Neural cell (in vitro differentiated cells): ENCODE measurements around the gene CCT5.

Experiments used
- POLR2AphosphoS5 ChIP-seq: IDR thresholded peaks from 2 replicates; pipeline ENCODE4 v1.6.1; 2012
- RAD21 ChIP-seq: fragments of 450-650 bp; conservative IDR thresholded peaks from 2 replicates; pipeline ENCODE4 v1.6.1; 2014; ENCODE audit warnings: antibody characterized with exemption, mild to moderate bottlenecking, moderate library complexity
- TAF1 ChIP-seq: IDR thresholded peaks from 2 replicates; pipeline ENCODE4 v1.6.1; 2012; ENCODE audit warnings: low read depth
- TF ChIP-seq, protein P1 (sequence below): fragments of 450-650 bp; IDR thresholded peaks from 2 replicates; pipeline ENCODE4 v1.5.1; 2014; ENCODE audit warnings: antibody characterized with exemption, mild to moderate bottlenecking, moderate library complexity; ENCODE audit not compliant: poor library complexity, severe bottlenecking

- TF ChIP-seq, protein P1, sequence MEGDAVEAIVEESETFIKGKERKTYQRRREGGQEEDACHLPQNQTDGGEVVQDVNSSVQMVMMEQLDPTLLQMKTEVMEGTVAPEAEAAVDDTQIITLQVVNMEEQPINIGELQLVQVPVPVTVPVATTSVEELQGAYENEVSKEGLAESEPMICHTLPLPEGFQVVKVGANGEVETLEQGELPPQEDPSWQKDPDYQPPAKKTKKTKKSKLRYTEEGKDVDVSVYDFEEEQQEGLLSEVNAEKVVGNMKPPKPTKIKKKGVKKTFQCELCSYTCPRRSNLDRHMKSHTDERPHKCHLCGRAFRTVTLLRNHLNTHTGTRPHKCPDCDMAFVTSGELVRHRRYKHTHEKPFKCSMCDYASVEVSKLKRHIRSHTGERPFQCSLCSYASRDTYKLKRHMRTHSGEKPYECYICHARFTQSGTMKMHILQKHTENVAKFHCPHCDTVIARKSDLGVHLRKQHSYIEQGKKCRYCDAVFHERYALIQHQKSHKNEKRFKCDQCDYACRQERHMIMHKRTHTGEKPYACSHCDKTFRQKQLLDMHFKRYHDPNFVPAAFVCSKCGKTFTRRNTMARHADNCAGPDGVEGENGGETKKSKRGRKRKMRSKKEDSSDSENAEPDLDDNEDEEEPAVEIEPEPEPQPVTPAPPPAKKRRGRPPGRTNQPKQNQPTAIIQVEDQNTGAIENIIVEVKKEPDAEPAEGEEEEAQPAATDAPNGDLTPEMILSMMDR, result no peak
- no peak for TF ChIP-seq POLR2AphosphoS5
- no peak for TF ChIP-seq TAF1
- no peak for TF ChIP-seq RAD21
Measured at GRCh38 chr5:10315201-10315600, 65.1 kb downstream of the CCT5 start.
